ENCODE measurements around the gene BLM. TPM values are rescaled to one million over a fixed set of nuclear protein-coding genes. Genes with fewer than 3 reads are reported as not detected.

BLM gene
- total RNA-seq, 1 experiment from 2014 or later = 41.3 TPM

- no peak overlapping the region for H3K4me2 ChIP-seq (ENCODE audit: insufficient read depth, insufficient read length, low read length)
- no peak overlapping the region for H2BK20ac ChIP-seq (ENCODE audit: low read depth, low read length, poor library complexity, severe bottlenecking)
- no peak overlapping the region for H3K56ac ChIP-seq (ENCODE audit: insufficient read length, low read depth, low read length)
- no CpG with 5 or more reads among the region's 6 CpGs for WGBS (ENCODE audit: extremely low coverage, insufficient read length, low lambda C conversion rate)
- no peak overlapping the region for H2BK15ac ChIP-seq (ENCODE audit: low read depth, low read length)
- no peaks in the 10 kb centered on the region for H3K79me2 ChIP-seq (ENCODE audit: insufficient read depth, low read length)
- Mint-ChIP-seq H3K27me3 (ENCODE audit: low read depth) (no peaks in the 10 kb centered on the region), H3K9me3 (no peaks in the 10 kb centered on the region), H3K4me3 (no peak overlapping the region), H3K36me3 (ENCODE audit: insufficient read depth in 1 of 3, low read depth in 3 of 3) (peaks cover 10 to 68% (median 61%) of the 10 kb centered on the region in 3 experiments; a peak in 6 of 7 replicates), H3K27ac (peak overlapping the region; percentile 29 to 94 (median 73); a peak in 5 of 7 replicates), H3K4me1 (peaks cover 34 to 47% of the 10 kb centered on the region in 2 experiments)
- no peaks in the 10 kb centered on the region for H3K9me3 ChIP-seq (ENCODE audit: control insufficient read depth, low read depth, low read length)
- H3K4me1 ChIP-seq (ENCODE audit: insufficient read depth, low read length) = no peaks in the 10 kb centered on the region; the same call in 1 of the 2 replicates
- H3T11ph ChIP-seq (ENCODE audit: low read length) = no peak overlapping the region
- no peak overlapping the region for H3K14ac ChIP-seq (ENCODE audit: insufficient read depth, low read length)
- H3K4ac ChIP-seq (ENCODE audit: low read depth, low read length) = no peak overlapping the region
- H3K27ac ChIP-seq (ENCODE audit: insufficient read length, low read depth, low read length) = no peak overlapping the region
- DNase-seq = no peak
- no peak overlapping the region for H4K5ac ChIP-seq (ENCODE audit: insufficient read length, low read depth, low read length)
- no peaks in the 10 kb centered on the region for H3K23me2 ChIP-seq (ENCODE audit: insufficient read length, low read depth, low read length, poor library complexity, severe bottlenecking)
- no peak overlapping the region for H2BK120ac ChIP-seq (ENCODE audit: low read depth, low read length, poor library complexity, severe bottlenecking)
- no peak overlapping the region for H2BK5ac ChIP-seq (ENCODE audit: insufficient read length, low read length)
- no peak overlapping the region for H2AFZ ChIP-seq (ENCODE audit: low read length)
- H2AK5ac ChIP-seq (ENCODE audit: insufficient read length, low read length) = no peak overlapping the region
- H4K8ac ChIP-seq (replicated peaks; ENCODE audit: insufficient read length, low read depth, low read length) = no peak overlapping the region
- H3K18ac ChIP-seq (ENCODE audit: insufficient read length, low read depth, low read length) = no peak overlapping the region
- no peaks in the 10 kb centered on the region for H3K79me1 ChIP-seq (ENCODE audit: insufficient read depth, low read depth, low read length, poor library complexity, severe bottlenecking)
- no peak for TF ChIP-seq CTCF (conservative IDR thresholded peaks at IDR 0.05)
- no peaks in the 10 kb centered on the region for H4K20me1 ChIP-seq (ENCODE audit: control insufficient read depth, insufficient read depth, insufficient read length)
- H3K23ac ChIP-seq (ENCODE audit: insufficient read length, low read depth, low read length) = no peak overlapping the region
- H3K9ac ChIP-seq (ENCODE audit: extremely low read depth, insufficient read length, low read length) = no peak overlapping the region
- H2BK12ac ChIP-seq (ENCODE audit: insufficient read length, low read depth, low read length) = no peak overlapping the region
- H3K27me3 ChIP-seq (ENCODE audit: insufficient read depth, low read length) = no peaks in the 10 kb centered on the region
- H4K91ac ChIP-seq (ENCODE audit: insufficient read length, low read depth, low read length) = no peak overlapping the region
Measured at GRCh38 chr15:90812958-90813265, 95.8 kb downstream of the BLM start.

Data from H9 (cell line).